Midbrain (tissue), 1 donor: ENCODE data around the gene REEP3.
"Not testable (repeated sequence)": the region's sequence is repeated elsewhere in the genome, so short reads cannot be mapped to it uniquely, and the experiment has no call there.

Source experiments
- DNase-seq: peaks from one replicate; lab custom pipeline; 2025; lab: John Stamatoyannopoulos, UW

The REEP3 gene

DNA sequence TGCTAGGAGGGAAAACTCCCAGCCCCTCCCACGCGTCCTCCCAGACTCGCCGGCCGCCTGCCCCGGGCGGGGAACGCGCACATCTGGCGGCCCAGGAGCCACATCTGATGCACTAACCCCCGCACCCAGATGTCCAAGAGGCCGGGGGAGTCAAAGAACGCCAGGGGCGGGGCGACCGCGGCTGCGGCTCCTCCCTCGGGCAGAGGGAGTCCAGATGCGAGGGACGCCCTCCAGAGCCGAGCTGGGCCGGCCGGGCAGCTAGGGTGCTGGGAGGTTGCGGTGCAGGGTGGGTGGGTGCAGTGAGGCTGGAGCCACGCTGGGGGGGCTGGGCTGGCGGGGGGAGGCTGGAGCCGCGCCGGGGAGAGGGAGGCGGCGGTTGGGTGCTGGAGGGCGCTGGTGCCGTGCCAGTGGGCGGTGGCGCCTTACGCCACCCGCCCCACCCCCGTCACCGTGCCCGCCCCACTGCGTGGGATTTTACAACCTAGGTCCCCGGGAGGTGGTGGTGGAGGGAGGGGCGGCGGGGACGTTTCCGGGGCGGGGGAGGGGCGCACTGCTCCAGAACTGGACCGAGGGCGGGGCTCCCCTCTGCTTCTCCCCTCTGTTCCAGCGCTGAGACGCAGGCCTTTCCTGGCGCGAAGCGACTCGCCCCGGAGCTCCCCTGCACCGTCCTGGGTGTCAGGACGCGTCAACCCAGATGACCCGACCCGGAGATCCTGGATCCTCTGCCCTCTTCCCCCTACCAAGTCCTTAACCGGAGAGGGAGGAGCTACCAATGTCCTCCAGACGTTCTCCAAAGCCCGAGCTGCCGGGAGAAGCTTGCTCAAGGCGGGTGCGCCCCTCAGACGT is 109.1 kb downstream of the REEP3 start:
- DNase-seq, result peak; percentile 88

DNA sequence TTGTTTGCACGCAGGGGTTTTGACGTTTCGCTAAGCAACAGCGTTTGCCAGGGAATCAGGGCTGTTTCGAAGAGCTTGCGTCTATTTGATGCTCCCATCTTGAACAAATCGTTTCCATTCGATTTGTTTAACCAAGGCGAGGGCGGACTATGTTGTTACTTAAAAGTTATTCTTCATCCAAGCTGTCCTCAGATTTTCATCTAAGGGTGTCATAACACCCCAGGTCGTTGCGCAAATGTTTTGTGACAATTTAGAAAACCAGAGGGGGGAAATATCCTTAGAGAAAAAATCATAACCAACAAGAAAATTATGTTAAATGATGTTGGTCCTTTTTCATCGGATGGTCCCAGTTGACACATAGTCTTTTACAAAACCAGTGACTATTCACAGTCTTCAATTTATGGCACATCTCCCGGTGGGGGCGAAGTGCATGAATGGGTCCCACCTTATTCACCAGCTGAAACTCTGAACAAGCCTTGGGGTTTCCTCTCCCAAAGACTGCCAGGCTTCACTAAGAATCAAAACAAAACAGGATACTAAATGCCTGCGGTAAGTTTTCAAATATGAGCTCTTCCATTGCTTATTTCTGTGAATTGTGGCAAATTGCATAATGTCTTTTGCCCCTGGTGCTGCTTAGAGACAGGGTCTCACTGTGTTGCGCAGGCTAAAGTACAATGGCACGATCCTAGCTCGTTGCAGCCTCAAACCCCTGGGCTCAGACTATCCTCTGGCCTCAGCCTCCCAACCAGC is 109.9 kb downstream of the REEP3 start:
- peak; percentile 45 for DNase-seq

- no peak for DNase-seq
Measured at GRCh38 chr10:63631991-63632390, 110.8 kb downstream of the REEP3 start.

- peak; percentile 49 for DNase-seq
Measured at GRCh38 chr10:63633677-63634487, 112.7 kb downstream of the REEP3 start.

DNA sequence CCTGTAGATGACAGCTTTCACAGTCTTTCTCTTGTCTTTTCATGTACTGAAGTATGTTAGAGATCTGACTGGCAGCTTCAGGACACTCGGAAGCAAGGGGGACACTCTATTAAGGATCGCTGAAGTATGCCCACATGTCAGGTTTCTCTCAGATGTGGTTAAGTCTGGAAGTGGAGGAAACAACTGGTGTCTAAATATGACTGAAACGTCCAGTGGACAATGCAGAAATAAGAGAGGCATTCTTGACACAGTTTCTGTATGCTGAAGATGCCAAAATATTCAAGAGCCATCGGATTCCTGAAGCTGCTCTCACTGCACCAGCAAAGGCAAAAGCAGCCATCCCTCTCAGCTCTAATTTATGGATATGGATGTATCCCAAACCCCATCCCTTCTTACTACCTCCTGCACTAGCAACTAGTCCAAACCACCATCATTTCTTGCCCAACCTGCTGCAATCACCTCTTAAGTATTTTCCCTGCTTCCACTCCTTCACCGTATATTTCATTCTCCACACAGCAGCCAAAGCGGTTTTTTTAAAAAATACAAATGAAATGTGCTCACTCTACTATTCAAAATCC is 113.4 kb downstream of the REEP3 start:
- DNase-seq, result no peak

- DNase-seq, result no peak
Measured at GRCh38 chr10:63636812-63637211, 115.6 kb downstream of the REEP3 start.

DNA sequence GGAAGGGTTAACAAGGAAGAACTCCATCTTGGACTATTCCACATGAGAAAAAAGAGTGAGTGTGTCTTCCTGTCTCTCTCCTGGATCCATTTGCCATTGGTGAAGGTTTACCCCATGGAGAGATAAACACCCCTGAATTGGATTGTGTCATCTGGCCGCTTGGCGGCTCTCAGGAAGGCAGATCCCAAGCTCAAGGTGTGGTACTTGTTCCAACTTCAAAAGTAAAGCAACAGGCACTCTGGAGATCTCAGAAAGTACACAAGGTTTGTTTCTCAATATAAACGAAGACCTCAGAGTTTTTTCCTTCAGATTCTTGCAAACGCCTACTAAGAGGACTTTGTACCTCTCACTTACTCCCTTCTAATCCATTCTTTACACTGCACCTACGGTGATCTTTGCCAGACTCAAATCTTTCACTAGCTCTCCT is 116.7 kb downstream of the REEP3 start:
- no peak for DNase-seq

DNA sequence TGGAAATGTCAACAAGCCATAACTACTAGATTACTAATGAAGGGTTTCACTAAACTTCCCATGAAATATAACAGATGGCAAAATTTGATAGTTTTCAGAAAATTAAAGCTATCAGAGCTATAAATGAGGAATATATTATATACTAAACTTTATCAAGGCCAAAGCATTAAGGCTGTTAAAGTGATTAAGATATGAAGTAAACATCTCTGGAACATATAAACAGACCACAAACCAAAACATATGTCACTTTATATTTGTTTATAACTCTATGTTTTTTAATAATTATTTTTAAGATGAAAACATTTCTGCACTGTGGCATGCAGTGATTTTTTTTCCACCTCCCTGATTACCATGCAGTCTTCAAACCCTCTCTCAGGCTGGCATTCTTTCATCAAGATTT is 120.2 kb downstream of the REEP3 start:
- DNase-seq, result no peak

DNA sequence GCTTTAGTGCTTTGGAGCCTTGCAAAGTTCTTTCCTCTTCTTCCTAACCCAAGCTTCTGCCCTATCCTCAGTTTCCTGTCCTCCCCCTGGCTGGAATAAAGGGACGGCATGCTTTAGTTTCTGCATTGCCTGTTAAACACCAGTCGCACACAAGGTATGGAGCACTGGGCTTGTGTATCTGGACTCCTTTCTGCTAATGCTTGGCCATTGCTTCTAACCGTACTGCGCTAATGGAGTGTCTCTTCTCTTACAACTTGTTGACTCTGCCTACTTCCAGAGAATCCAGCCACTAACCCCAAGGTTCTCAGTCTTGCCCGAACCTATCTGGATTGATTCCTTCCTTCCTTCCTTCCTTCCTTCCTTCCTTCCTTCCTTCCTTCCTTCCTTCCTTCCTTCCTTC is 120.6 kb downstream of the REEP3 start:
- no peak for DNase-seq

GRCh38 chr10:63642808-63643207 is 121.6 kb downstream of the REEP3 start:
- DNase-seq, result no peak

GRCh38 chr10:63644418-63645142 is 123.4 kb downstream of the REEP3 start:
- no peak for DNase-seq

- DNase-seq, result no peak
Measured at GRCh38 chr10:63645195-63645594, 124.0 kb downstream of the REEP3 start.

DNA sequence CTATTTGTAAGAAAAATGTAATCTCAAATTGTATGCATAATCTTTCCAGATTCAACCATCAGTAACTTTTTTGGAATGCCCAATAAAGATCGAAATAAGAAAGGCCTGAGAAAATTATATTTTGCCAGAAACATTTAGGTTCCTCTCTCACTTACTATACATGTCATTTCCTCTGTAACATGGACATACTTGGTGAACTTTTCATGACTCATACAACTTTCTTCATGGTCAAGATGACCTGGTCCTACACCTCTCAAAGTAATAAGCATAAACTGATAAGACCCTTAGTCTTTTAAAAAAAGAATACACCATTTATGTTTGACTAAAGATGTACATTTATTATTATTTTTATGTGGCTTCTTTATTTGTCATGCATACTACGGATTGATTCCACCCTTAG is 125.3 kb downstream of the REEP3 start:
- no peak for DNase-seq

DNA sequence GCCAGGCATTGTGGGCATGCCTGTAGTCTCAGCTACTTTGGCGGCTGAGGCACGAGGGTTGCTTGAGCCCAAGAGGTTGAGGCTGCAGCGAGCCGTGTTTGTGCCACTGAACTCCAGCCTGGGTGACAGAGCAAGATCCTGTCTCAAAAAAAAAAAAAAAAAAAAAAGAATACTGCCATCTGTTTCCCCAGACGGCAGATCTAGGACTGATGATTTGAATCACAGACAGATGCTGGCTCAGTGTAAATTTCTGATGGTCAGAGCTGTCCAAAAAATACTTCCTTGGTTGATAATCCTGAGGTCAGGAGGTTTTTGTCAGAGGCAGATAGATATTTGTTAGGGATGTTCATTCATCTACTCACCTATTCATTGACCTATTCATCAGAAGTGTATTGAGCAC is 130.7 kb downstream of the REEP3 start:
- no peak for DNase-seq

DNA sequence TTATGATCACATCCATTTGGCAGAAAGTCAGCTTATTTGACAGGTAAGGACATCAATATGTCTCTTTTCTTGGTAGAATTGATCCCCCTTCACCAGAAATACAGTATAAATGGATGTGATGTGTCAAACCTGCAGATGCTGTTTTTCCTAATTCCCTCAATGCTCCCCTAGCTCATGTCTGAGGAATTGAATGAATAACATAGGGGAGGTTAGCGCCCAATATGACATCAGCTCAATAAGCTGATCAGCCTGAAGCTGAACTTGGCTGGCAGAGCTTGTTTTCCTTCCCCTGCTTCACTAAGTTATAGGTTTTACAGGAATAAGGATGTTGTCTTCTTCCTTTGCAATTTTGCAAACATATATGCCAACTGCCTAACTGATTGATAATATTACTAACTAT is 132.5 kb downstream of the REEP3 start:
- no peak for DNase-seq

GRCh38 chr10:63657761-63658160 is 136.6 kb downstream of the REEP3 start:
- DNase-seq, result no peak

DNA sequence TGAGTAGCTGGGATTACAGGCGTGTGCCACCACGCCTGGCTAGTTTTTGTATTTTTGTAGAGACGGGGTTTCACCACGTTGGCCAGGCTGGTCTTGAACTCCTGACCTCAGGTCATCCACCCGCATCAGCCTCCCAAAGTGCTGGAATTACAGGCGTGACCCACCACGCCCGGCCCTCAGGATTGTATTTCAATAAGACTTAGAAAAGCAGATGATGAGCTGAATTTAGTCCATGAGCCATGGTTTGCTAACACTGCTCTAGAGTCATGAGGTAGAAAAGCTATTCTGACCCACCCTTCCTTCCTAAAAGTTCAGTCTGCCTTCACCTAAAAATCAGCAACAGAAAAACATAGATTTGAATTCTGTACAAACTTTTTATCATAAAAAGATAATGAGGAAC is 139.7 kb downstream of the REEP3 start:
- not testable (repeated sequence) for DNase-seq

- DNase-seq, result no peak
Measured at GRCh38 chr10:63661347-63661746, 140.1 kb downstream of the REEP3 start.

- no peak for DNase-seq
Measured at GRCh38 chr10:63664341-63664885, 143.2 kb downstream of the REEP3 start.

- not testable (repeated sequence) for DNase-seq
Measured at GRCh38 chr10:63665006-63665580, 143.9 kb downstream of the REEP3 start.

GRCh38 chr10:63665670-63666134 is 144.5 kb downstream of the REEP3 start:
- DNase-seq, result no peak
